Suppressor macrophage (primary cell): Measurements from ENCODE around the gene BID.

Experiments used
- DNase-seq, 4 experiments: peaks; one replicate each; pipeline ENCODE4 v3.0.0-alpha.2; 2020 to 2022
- total RNA-seq, 17 experiments: gene quantifications; one replicate each; lab custom pipeline; 2026; ENCODE audit warnings: mixed read lengths in 6 of 17, inconsistent platforms in 3 of 17; lab: John Stamatoyannopoulos, UW

Gene BID
- total RNA-seq, result 70.5 to 126 (median 95.9) reads per million in 17 experiments

GRCh38 chr22:17774206-17774925 is at the start of gene BID:
Gene BID, minus strand, starts transcription at chr22:17774469. Its CDS starts 24,353 bp downstream, at chr22:17750116.
- DNase-seq, result peak; percentile 83 to 94 (median 90)

GRCh38 chr22:17823964-17824363 is 49.7 kb upstream of the BID start:
- DNase-seq, result no peak

DNA sequence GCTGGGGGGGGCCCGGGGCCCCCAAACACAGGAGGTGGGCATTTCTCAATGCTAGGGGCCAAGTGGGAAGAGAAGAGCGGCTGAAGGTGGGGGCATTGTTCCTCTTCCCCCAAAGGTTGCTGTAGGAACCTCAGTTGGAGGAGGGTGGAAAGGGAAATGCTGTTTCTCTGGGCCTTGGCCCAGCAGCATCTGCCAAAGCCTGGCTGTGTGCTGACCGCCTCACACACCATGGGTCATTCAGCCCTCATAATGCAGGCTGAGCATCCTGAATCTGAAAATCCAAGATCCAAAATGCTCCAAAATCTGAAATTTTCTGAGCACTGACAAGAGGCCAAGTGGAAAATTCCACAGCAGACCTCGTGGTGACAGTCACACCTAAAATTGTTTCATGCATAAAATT is 49.0 kb upstream of the BID start:
- no peak for DNase-seq

DNA sequence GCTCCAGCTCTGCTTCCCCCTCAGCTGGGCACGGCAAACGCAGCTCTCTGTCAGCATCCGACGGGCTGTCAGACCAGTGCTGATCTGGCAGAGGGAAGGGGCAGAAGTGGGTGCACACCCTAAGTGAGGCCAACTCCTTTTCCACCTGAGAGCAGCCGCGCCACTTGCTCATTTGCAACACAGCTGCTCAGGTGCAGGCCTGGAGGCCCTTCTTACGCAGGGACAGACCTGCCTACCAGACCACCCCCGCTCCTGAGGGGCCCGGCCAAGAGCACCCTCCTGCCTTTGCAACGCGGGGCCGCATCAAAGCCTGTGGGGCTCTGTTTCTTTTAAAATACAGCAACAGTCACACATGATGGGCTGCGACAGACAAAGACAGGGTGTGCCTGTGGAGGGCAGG is 47.8 kb upstream of the BID start:
- DNase-seq, result no peak

DNA sequence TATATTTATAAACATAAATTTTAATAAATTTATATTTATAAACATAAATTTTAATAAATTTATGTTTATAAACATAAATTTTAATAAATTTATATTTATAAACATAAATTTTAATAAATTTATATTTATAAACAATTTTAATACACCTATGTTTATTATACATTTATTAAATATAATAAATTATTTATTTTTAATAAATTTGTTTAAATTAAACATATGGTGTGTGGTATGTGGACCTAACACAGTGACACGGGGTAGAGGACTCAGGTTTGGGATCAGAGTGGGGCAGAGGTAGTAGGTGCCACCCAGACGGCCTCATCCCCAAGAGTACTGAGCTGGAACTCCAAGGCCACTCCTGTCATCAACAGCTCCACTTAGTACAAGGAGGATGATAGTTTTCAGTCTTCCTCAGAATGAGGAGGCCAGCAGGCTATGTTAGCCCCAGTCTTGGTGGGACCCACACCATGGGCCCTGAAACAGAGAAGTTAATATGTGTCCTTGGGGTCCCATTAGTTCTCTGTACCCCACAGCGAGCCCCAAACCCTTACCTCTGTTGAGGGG is 46.7 kb upstream of the BID start:
- no peak for DNase-seq

DNA sequence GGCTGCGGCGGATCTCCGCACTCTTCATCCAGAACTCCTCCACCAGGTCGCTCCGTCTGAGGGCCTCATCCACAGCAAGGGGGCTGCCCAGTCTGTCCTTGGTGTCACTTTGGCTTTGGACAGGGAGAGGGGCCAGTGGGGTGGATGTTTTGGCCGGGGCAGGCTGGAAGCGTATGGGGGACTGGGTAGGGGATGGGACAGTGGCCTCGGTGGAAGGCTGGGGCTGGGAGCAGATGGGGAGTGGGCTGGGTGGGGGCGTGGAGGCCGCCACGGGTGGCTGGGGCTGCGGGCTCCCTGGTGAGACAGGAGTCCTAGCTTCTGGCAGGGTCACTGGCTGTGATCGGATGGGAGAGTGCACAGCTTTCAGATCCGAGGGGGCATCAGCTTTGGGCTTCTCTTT is 44.4 kb upstream of the BID start:
- no peak for DNase-seq

DNA sequence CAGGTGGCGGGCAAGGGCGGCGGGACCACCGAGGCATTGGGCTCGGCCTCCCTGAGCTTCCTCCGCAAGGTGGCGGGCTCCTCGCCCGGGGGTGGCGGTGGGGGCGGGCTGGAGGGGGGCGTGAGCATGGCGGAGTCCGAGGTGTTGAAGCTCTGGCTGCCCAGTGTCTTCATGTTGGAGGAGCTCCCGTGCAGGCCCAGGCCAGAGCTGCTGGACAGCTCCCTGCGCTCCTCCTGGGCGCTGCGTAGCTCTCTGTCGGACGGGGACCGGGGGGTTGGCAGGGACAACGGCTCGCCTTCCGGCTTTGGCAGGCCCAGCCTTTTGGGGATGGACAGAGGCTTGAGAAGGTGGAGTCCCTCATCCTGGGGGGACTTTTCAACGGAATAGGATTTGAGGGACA is 43.9 kb upstream of the BID start:
- DNase-seq, result no peak

- DNase-seq, result no peak
Measured at GRCh38 chr22:17817511-17818065, 43.3 kb upstream of the BID start.

- DNase-seq, result no peak
Measured at GRCh38 chr22:17817079-17817478, 42.8 kb upstream of the BID start.

DNA sequence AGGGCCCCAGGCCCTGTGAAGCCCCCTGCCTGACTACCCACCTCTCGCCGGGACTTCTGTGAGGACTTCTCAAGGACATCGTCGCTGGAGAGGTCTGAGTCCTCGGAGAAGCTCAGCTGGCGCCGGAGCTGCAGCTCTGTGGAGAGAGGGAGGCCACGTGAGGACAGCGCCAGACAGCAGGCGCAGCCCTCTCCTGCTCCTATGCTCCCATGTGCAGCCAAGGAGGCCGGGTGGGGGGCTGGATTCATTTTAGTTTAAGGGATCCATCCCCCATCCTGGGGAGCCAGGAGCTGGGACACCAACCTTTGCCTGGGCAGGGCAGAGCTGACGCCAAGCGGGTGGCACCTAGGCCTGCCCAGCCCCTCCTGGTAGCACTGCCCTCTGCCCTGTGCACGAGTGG is 42.4 kb upstream of the BID start:
- DNase-seq, result no peak

GRCh38 chr22:17815703-17816254 is 41.5 kb upstream of the BID start:
- no peak for DNase-seq

- DNase-seq, result no peak
Measured at GRCh38 chr22:17814830-17815229, 40.6 kb upstream of the BID start.

- no peak for DNase-seq
Measured at GRCh38 chr22:17814084-17814483, 39.8 kb upstream of the BID start.

DNA sequence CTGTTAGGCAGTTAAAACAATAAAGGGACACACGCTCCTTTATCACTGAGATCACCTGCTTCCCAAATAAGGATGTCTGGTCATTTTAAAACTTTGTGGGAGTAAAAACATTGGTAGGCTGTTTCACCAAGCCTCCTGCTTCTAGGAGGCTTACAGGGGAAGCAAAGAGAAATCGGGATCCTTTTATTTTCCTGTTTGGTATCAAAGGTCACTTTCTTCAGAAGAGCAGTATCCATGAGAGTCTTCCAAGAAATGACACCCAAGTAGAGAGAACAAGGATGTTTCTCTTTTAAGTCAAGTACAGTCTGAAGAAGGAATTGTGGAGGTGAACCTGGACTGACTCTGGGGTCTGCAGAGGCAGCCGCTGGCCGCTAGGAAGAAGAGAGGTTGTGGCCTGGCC is 36.9 kb upstream of the BID start:
- DNase-seq, result no peak

GRCh38 chr22:17810570-17811116 is 36.4 kb upstream of the BID start:
- DNase-seq, result no peak

GRCh38 chr22:17808693-17809403 is 34.6 kb upstream of the BID start:
- DNase-seq, result no peak

DNA sequence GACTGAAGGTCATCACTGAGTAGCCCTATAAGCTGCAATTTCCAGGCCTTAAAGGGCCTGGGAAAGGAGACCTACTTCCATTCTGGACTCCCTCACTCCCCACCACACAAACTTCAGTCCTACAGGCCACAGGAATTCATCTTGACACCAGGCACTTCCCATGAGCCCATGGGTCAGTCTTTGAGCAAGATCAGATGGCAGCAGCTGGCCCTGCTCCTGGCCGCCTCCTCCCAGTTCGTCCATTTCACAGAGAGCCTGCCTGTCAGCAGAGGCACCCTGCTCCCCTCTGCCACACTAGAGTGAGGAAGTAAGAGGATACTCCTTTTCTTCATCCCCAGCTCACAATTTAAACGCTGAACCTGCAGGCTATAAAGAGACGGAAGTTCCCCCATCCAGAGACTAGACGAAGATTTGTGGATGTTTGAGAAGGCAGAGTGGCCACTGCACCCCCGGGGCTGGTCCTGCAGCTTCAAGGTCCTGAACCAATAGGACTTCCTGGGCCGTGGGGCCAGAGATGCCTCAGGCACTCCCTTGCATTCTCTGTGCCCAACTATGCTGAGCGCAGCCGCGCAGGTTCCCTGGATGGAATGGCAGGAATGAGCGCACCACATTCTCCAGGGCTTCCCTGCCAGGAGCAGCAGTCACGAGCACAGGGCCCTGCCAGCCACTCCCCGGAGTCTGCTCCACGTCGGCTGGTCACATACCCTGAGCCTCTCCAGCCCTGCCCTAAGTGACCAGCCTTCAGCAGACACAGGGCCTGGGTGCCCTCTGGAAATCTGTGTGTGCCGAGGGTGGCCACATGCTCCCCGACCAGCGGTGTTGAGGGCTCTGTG is 33.5 kb upstream of the BID start:
- no peak for DNase-seq

DNA sequence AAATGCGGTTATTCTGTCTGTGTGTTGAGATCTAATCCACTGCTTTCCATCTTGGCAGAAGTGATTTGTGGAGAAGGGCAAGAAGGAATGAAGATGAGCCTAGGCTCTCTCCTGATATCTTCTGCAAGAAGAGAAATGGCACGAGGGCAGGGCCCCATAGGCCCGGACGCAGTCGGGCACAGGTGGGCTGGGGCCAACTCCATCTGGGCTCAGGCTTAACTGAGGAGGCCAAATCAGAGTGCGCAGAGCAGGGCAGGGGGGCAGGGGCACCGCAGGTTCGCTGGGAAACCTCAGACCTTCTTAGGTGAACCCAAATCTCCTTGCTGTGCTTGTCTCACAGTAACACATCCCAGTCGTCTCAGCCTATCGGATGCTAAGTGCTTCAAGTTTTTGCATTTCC is 32.8 kb upstream of the BID start:
- DNase-seq, result no peak

DNA sequence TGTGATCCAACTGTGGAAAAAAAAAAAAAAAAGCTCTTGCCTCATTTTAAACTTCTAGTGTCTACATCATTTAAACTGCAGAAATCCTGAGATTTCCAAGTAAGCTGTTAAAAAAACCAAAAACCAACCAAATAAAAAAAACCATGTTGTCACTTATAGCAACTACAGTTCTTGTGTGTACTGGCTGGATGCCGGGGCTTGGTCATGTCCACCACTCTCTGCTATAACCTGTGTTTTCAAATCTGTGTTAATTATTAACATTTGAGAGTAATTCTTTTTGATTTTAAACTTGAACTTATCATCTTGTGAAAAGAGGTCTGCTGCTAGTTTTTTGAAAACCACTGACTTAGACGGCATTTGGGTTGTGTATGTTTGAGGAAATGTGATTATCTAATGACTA is 32.2 kb upstream of the BID start:
- DNase-seq, result no peak

- DNase-seq, result no peak
Measured at GRCh38 chr22:17804331-17805080, 30.2 kb upstream of the BID start.

- DNase-seq, result no peak
Measured at GRCh38 chr22:17803609-17804270, 29.5 kb upstream of the BID start.
